ENCODE data around the gene MOV10L1.
A peak's percentile ranks its signal among the peaks of the same experiment; 100 is the strongest.

Gene MOV10L1

GRCh38 chr22:50188356-50188755, 98.5 kb downstream of the MOV10L1 start:
- DNase-seq (ENCODE audit: low spot score): no peak

GRCh38 chr22:50189184-50189848, 99.5 kb downstream of the MOV10L1 start:
- no peak for DNase-seq (ENCODE audit: low spot score)

GRCh38 chr22:50189849-50190181, 100.0 kb downstream of the MOV10L1 start:
- peak; percentile 14 for DNase-seq (ENCODE audit: low spot score)

- DNase-seq (ENCODE audit: low spot score): peak; percentile 83
Measured at GRCh38 chr22:50190182-50190940, 100.6 kb downstream of the MOV10L1 start.

GRCh38 chr22:50190941-50191741, 101.3 kb downstream of the MOV10L1 start:
- DNase-seq (ENCODE audit: low spot score): peak; percentile 84

GRCh38 chr22:50192436-50193204, 102.8 kb downstream of the MOV10L1 start:
- DNase-seq (ENCODE audit: low spot score): peak; percentile 48

GRCh38 chr22:50193621-50194020, 103.8 kb downstream of the MOV10L1 start:
- no peak for DNase-seq (ENCODE audit: low spot score)

GRCh38 chr22:50194037-50194805, 104.4 kb downstream of the MOV10L1 start:
- no peak for DNase-seq (ENCODE audit: low spot score)

GRCh38 chr22:50196256-50196655, 106.5 kb downstream of the MOV10L1 start:
- DNase-seq (ENCODE audit: low spot score): no peak

- DNase-seq (ENCODE audit: low spot score): no peak
Measured at GRCh38 chr22:50197000-50197800, 107.4 kb downstream of the MOV10L1 start.

GRCh38 chr22:50197856-50198623, 108.2 kb downstream of the MOV10L1 start:
- DNase-seq (ENCODE audit: low spot score): no peak

- no peak for DNase-seq (ENCODE audit: low spot score)
Measured at GRCh38 chr22:50198624-50199017, 108.8 kb downstream of the MOV10L1 start.

GRCh38 chr22:50199251-50199721, 109.5 kb downstream of the MOV10L1 start:
- no peak for DNase-seq (ENCODE audit: low spot score)

GRCh38 chr22:50199829-50200460, 110.1 kb downstream of the MOV10L1 start:
- DNase-seq (ENCODE audit: low spot score): no peak

GRCh38 chr22:50200461-50201190, 110.8 kb downstream of the MOV10L1 start, which contains the start of gene SELENOO:
Gene SELENOO (plus strand): TSS chr22:50201011. CDS start chr22:50201037, 26 bp downstream.
- peak; percentile 91 for DNase-seq (ENCODE audit: low spot score)

- DNase-seq (ENCODE audit: low spot score): no peak
Measured at GRCh38 chr22:50201191-50202129, 111.7 kb downstream of the MOV10L1 start.

- no peak for DNase-seq (ENCODE audit: low spot score)
Measured at GRCh38 chr22:50202130-50202666, 112.4 kb downstream of the MOV10L1 start.
